H9 (cell line): Measurements from ENCODE around the gene XCL2. TPM values are rescaled to one million over a fixed set of nuclear protein-coding genes. Genes with fewer than 3 reads are reported as not detected.

Source experiments
- DNase-seq: peaks from one replicate; pipeline ENCODE4 v3.0.0-alpha.2; 2017
- H2AFZ ChIP-seq: one replicate; pipeline ENCODE4 v1.6.1; 2013; ENCODE audit warnings: mild to moderate bottlenecking, low read length, control low read depth, moderate library complexity
- H2AK5ac ChIP-seq: 2 replicates; pipeline ENCODE4 v1.6.1; 2013; ENCODE audit warnings: low read length, control low read depth, mixed read lengths; ENCODE audit not compliant: insufficient read length
- H2BK120ac ChIP-seq: one replicate; pipeline ENCODE4 v1.6.1; 2013; ENCODE audit warnings: low read depth, mild to moderate bottlenecking, low read length, control low read depth, inconsistent platforms; ENCODE audit not compliant: poor library complexity, severe bottlenecking
- H2BK12ac ChIP-seq: 2 replicates; pipeline ENCODE4 v1.6.1; 2013; ENCODE audit warnings: low read length, control low read depth, mixed read lengths, low read depth; ENCODE audit not compliant: insufficient read length
- H2BK15ac ChIP-seq: 2 replicates; pipeline ENCODE4 v1.6.1; 2013; ENCODE audit warnings: low read depth, low read length, control low read depth
- H2BK20ac ChIP-seq: one replicate; pipeline ENCODE4 v1.6.1; 2013; ENCODE audit warnings: low read depth, mild to moderate bottlenecking, low read length, control low read depth, inconsistent platforms; ENCODE audit not compliant: poor library complexity, severe bottlenecking
- H2BK5ac ChIP-seq: 2 replicates; pipeline ENCODE4 v1.6.1; 2013; ENCODE audit warnings: low read length, control low read depth, mixed read lengths; ENCODE audit not compliant: insufficient read length
- H3K14ac ChIP-seq: 2 replicates; pipeline ENCODE4 v1.6.1; 2013; ENCODE audit warnings: low read length, control low read depth; ENCODE audit not compliant: insufficient read depth
- H3K18ac ChIP-seq: 2 replicates; pipeline ENCODE4 v1.6.1; 2013; ENCODE audit warnings: low read depth, mild to moderate bottlenecking, mixed read lengths, low read length, control low read depth; ENCODE audit not compliant: insufficient read length
- H3K23ac ChIP-seq: 2 replicates; pipeline ENCODE4 v1.6.1; 2013; ENCODE audit warnings: low read length, control low read depth, mixed read lengths, low read depth; ENCODE audit not compliant: insufficient read length
- H3K23me2 ChIP-seq: 2 replicates; pipeline ENCODE4 v1.6.1; 2013; ENCODE audit warnings: low read depth, mild to moderate bottlenecking, mixed read lengths, low read length, control low read depth; ENCODE audit not compliant: insufficient read length, poor library complexity, severe bottlenecking
- H3K27ac ChIP-seq: 2 replicates; pipeline ENCODE4 v1.5.1; 2013; ENCODE audit warnings: low read length, control low read depth, mixed read lengths, low read depth; ENCODE audit not compliant: insufficient read length
- H3K27me3 ChIP-seq: 2 replicates; pipeline ENCODE4 v1.6.1; 2013; ENCODE audit warnings: low read length, control low read depth, inconsistent platforms; ENCODE audit not compliant: insufficient read depth
- H3K4ac ChIP-seq: 2 replicates; pipeline ENCODE4 v1.6.1; 2013; ENCODE audit warnings: low read depth, mild to moderate bottlenecking, control low read depth, inconsistent platforms, low read length, moderate library complexity
- H3K4me1 ChIP-seq: 2 replicates; pipeline ENCODE4 v1.6.1; 2013; ENCODE audit warnings: low read length, control low read depth, inconsistent platforms; ENCODE audit not compliant: insufficient read depth
- H3K4me2 ChIP-seq: 2 replicates; pipeline ENCODE4 v1.6.1; 2013; ENCODE audit warnings: low read length, control low read depth, mixed read lengths; ENCODE audit not compliant: insufficient read length, insufficient read depth
- H3K56ac ChIP-seq: 2 replicates; pipeline ENCODE4 v1.6.1; 2013; ENCODE audit warnings: low read depth, mild to moderate bottlenecking, mixed read lengths, low read length, control low read depth; ENCODE audit not compliant: insufficient read length
- H3K79me1 ChIP-seq: 2 replicates; pipeline ENCODE4 v1.6.1; 2013; ENCODE audit warnings: low read depth, mild to moderate bottlenecking, moderate library complexity, low read length, control low read depth, inconsistent platforms; ENCODE audit not compliant: insufficient read depth, poor library complexity, severe bottlenecking
- H3K79me2 ChIP-seq: 2 replicates; pipeline ENCODE4 v1.6.1; 2013; ENCODE audit warnings: low read length, control low read depth, inconsistent platforms; ENCODE audit not compliant: insufficient read depth
- H3K9ac ChIP-seq: 2 replicates; pipeline ENCODE4 v1.6.1; 2013; ENCODE audit warnings: low read length, control low read depth, mixed read lengths; ENCODE audit not compliant: insufficient read length; ENCODE audit errors: extremely low read depth
- H3K9me3 ChIP-seq: one replicate; pipeline ENCODE4 v1.6.1; 2013; ENCODE audit warnings: low read depth, low read length, inconsistent platforms; ENCODE audit not compliant: control insufficient read depth
- H3T11ph ChIP-seq: one replicate; pipeline ENCODE4 v1.6.1; 2013; ENCODE audit warnings: mild to moderate bottlenecking, low read length, control low read depth, inconsistent platforms
- H4K20me1 ChIP-seq: one replicate; pipeline ENCODE4 v1.6.1; 2013; ENCODE audit not compliant: control insufficient read depth, insufficient read length, insufficient read depth
- H4K5ac ChIP-seq: 2 replicates; pipeline ENCODE4 v1.6.1; 2013; ENCODE audit warnings: low read depth, mild to moderate bottlenecking, mixed read lengths, low read length, control low read depth; ENCODE audit not compliant: insufficient read length
- H4K8ac ChIP-seq: replicated peaks from 2 replicates; pipeline ENCODE4 v1.6.1; 2013; ENCODE audit warnings: low read length, control low read depth, mixed read lengths, low read depth; ENCODE audit not compliant: insufficient read length
- H4K91ac ChIP-seq: 2 replicates; pipeline ENCODE4 v1.6.1; 2013; ENCODE audit warnings: low read depth, mild to moderate bottlenecking, moderate library complexity, mixed read lengths, low read length, control low read depth; ENCODE audit not compliant: insufficient read length
- H3K27ac Mint-ChIP-seq, 3 experiments: 2 replicates in 2 of 3; 3 replicates in 1 of 3; pipeline ENCODE4 v1.8.0; 2020 to 2021; ENCODE audit warnings: mixed read lengths in 3 of 3, mild to moderate bottlenecking in 1 of 3, moderate library complexity in 1 of 3
- H3K27me3 Mint-ChIP-seq: 2 replicates; pipeline ENCODE4 v1.8.0; 2021; ENCODE audit warnings: low read depth, mild to moderate bottlenecking, moderate library complexity, mixed read lengths
- H3K36me3 Mint-ChIP-seq, 3 experiments: 2 replicates in 2 of 3; 3 replicates in 1 of 3; pipeline ENCODE4 v1.8.0; 2020 to 2021; ENCODE audit warnings: low read depth in 3 of 3, mixed read lengths in 3 of 3; ENCODE audit not compliant: insufficient read depth in 1 of 3
- H3K4me1 Mint-ChIP-seq, 2 experiments: 2 replicates each; pipeline ENCODE4 v1.8.0; 2020; ENCODE audit warnings: mixed read lengths in 2 of 2
- H3K4me3 Mint-ChIP-seq, 2 experiments: 2 replicates in 1 of 2; 3 replicates in 1 of 2; pipeline ENCODE4 v1.8.0; 2020 to 2021; ENCODE audit warnings: mild to moderate bottlenecking in 2 of 2, mixed read lengths in 2 of 2, moderate library complexity in 1 of 2
- H3K9me3 Mint-ChIP-seq, 2 experiments: 2 replicates in 1 of 2; 3 replicates in 1 of 2; pipeline ENCODE4 v1.8.0; 2020; ENCODE audit warnings: mild to moderate bottlenecking in 2 of 2, mixed read lengths in 2 of 2, moderate library complexity in 1 of 2
- CTCF ChIP-seq: fragments of 200-600 bp; sonication (generic); conservative IDR thresholded peaks from 3 replicates; pipeline ENCODE4 v1.8.0; 2021; ENCODE audit warnings: antibody characterized with exemption, mild to moderate bottlenecking
- WGBS: extraction: QIAGEN DNeasy Blood & Tissue Kit; methylation state at CpG from one replicate; pipeline ENCODE4 v1.1.7; 2013; ENCODE audit warnings: missing lambda C conversion rate, low lambda C conversion rate, mixed read lengths; ENCODE audit not compliant: insufficient read length; ENCODE audit errors: extremely low coverage; 5-methylcytosine and 5-hydroxymethylcytosine counted together
- total RNA-seq: library from RNA; stranded (reverse); gene quantifications from 2 replicates; pipeline ENCODE4 v1.2.1, GENCODE V29; 2021

Gene XCL2
- total RNA-seq, 1 experiment from 2014 or later = not detected

GRCh38 chr1:168582688-168583336 lies 39.0 kb upstream of the XCL2 start:
- no peak overlapping the region for H3K9ac ChIP-seq
- H3K23me2 ChIP-seq = no peaks in the 10 kb centered on the region
- H4K91ac ChIP-seq = no peak overlapping the region
- no peak overlapping the region for H3K18ac ChIP-seq
- no peaks in the 10 kb centered on the region; the same call in 1 of the 2 replicates for H3K4me1 ChIP-seq
- no peak overlapping the region for H2BK5ac ChIP-seq
- no peaks in the 10 kb centered on the region for H4K20me1 ChIP-seq
- H3K4me2 ChIP-seq = no peak overlapping the region
- DNase-seq = no peak
- Mint-ChIP-seq H3K9me3 (no peaks in the 10 kb centered on the region; a peak in 1 of 5 replicates), H3K4me3 (no peak overlapping the region), H3K27ac (no peak overlapping the region), H3K4me1 (peaks cover 3 to 8% of the 10 kb centered on the region in 2 experiments; a peak in 3 of 4 replicates), H3K36me3 (no peaks in the 10 kb centered on the region; a peak in 1 of 7 replicates), H3K27me3 (no peaks in the 10 kb centered on the region)
- H3K79me1 ChIP-seq = no peaks in the 10 kb centered on the region
- H3K9me3 ChIP-seq = no peaks in the 10 kb centered on the region
- no peak overlapping the region for H2BK120ac ChIP-seq
- H2BK20ac ChIP-seq = no peak overlapping the region
- H2AFZ ChIP-seq = no peak overlapping the region
- no peak overlapping the region for H4K5ac ChIP-seq
- H3K79me2 ChIP-seq = no peaks in the 10 kb centered on the region
- H3K23ac ChIP-seq = no peak overlapping the region
- H3T11ph ChIP-seq = no peak overlapping the region
- H2BK12ac ChIP-seq = no peak overlapping the region
- H3K14ac ChIP-seq = no peak overlapping the region
- no peaks in the 10 kb centered on the region for H3K27me3 ChIP-seq
- no peak overlapping the region for H3K4ac ChIP-seq
- WGBS = no CpG with 5 or more reads among the region's 6 CpGs
- no peak overlapping the region for H2BK15ac ChIP-seq
- H3K27ac ChIP-seq = no peak overlapping the region
- H3K56ac ChIP-seq = no peak overlapping the region
- no peak for TF ChIP-seq CTCF
- no peak overlapping the region for H4K8ac ChIP-seq
- H2AK5ac ChIP-seq = no peak overlapping the region
